OCI-LY1 (cell line): ENCODE data around the gene NEK1.

ENCODE experiments used
- H2AFZ ChIP-seq: fragments of 200-600 bp; sonication (generic), shearing (Covaris generic); 2 replicates; pipeline ENCODE4 v1.6.0; 2014; ENCODE audit warnings: antibody characterized with exemption, mild to moderate bottlenecking, low read length
- H3F3A ChIP-seq: fragments of 200-600 bp; sonication (generic), shearing (Covaris generic); 2 replicates; pipeline ENCODE4 v1.6.0; 2014; ENCODE audit warnings: mild to moderate bottlenecking, antibody characterized with exemption, low read length, moderate library complexity; ENCODE audit not compliant: insufficient read depth
- H3K27ac ChIP-seq: fragments of 200-600 bp; sonication (generic); 2 replicates; pipeline ENCODE4 v1.5.1; 2014; ENCODE audit warnings: low read length, mixed run types, mild to moderate bottlenecking, low read depth; ENCODE audit not compliant: poor library complexity, severe bottlenecking
- H3K27me3 ChIP-seq: fragments of 200-600 bp; sonication (generic); 2 replicates; pipeline ENCODE4 v1.6.0; 2014; ENCODE audit warnings: antibody characterized with exemption, mild to moderate bottlenecking, low read length, moderate library complexity; ENCODE audit not compliant: insufficient read depth
- H3K36me3 ChIP-seq: fragments of 200-600 bp; sonication (generic); 2 replicates; pipeline ENCODE4 v1.6.1; 2014; ENCODE audit warnings: mild to moderate bottlenecking, antibody characterized with exemption, low read length, moderate library complexity, mixed read lengths; ENCODE audit not compliant: insufficient read depth
- H3K4me1 ChIP-seq: fragments of 200-600 bp; sonication (generic); 2 replicates; pipeline ENCODE4 v1.5.1; 2014; ENCODE audit warnings: mild to moderate bottlenecking, low read length, moderate library complexity; ENCODE audit not compliant: insufficient read depth, severe bottlenecking
- H3K4me2 ChIP-seq: fragments of 200-600 bp; sonication (generic), shearing (Covaris generic); 2 replicates; pipeline ENCODE4 v1.6.1; 2014; ENCODE audit warnings: low read length
- H3K4me3 ChIP-seq: fragments of 200-600 bp; sonication (generic); 2 replicates; pipeline ENCODE4 v1.5.1; 2014; ENCODE audit warnings: low read length, low read depth, mild to moderate bottlenecking, mixed read lengths; ENCODE audit not compliant: poor library complexity, severe bottlenecking
- H3K79me2 ChIP-seq: fragments of 200-600 bp; shearing (Covaris generic); 2 replicates; pipeline ENCODE4 v1.6.1; 2016; ENCODE audit warnings: mixed run types, low read length, mixed read lengths; ENCODE audit not compliant: insufficient read depth
- H3K9ac ChIP-seq: fragments of 200-600 bp; sonication (generic), shearing (Covaris generic); 2 replicates; pipeline ENCODE4 v1.6.1; 2014; ENCODE audit warnings: mild to moderate bottlenecking, low read length, mixed read lengths
- H3K9me2 ChIP-seq: fragments of 200-600 bp; sonication (generic), shearing (Covaris generic); 2 replicates; pipeline ENCODE4 v1.6.1; 2014; ENCODE audit warnings: low read depth, mild to moderate bottlenecking, low read length, mixed read lengths
- H3K9me3 ChIP-seq: fragments of 200-600 bp; shearing (Covaris generic); 2 replicates; pipeline ENCODE4 v1.6.1; 2014; ENCODE audit warnings: low read length, mixed read lengths
- H4K20me1 ChIP-seq: fragments of 200-600 bp; sonication (generic), shearing (Covaris generic); 2 replicates; pipeline ENCODE4 v1.6.0; 2016; ENCODE audit warnings: mild to moderate bottlenecking, low read length; ENCODE audit not compliant: insufficient read depth
- EZH2 ChIP-seq: fragments of 200-600 bp; sonication (generic), shearing (Covaris generic); IDR thresholded peaks from 2 replicates; pipeline ENCODE4 v1.8.0; 2017; ENCODE audit warnings: borderline replicate concordance, mixed run types, mild to moderate bottlenecking, antibody characterized with exemption, low read length, moderate library complexity, mixed read lengths
- TF ChIP-seq, protein P1 (sequence below): fragments of 200-600 bp; sonication (generic), shearing (Covaris generic); IDR thresholded peaks from 2 replicates; pipeline ENCODE4 v1.5.1; 2017; ENCODE audit warnings: mild to moderate bottlenecking, antibody characterized with exemption, low read length, moderate library complexity, mixed read lengths

NEK1 gene

DNA sequence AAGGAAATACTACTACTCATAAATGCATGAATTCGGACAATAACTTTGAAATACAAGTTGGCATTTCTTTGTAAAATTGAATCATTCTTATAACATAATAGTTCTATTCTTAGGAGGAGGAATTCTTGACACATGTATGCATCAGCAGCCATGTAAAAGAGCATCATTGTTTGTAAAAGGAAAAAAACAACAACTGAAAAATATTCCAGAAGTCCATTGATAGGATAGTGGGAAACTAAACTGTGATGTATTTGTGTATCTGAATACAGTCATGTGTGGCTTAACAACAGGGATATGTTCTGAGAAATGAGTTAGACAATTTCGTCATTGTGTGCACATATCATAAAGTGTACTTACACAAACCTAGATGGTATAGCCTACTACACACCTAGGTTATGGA lies 239.6 kb downstream of the NEK1 start:
- Histone ChIP-seq H3K79me2 (no peaks in the 10 kb centered on the region), H4K20me1 (no peaks in the 10 kb centered on the region)

DNA sequence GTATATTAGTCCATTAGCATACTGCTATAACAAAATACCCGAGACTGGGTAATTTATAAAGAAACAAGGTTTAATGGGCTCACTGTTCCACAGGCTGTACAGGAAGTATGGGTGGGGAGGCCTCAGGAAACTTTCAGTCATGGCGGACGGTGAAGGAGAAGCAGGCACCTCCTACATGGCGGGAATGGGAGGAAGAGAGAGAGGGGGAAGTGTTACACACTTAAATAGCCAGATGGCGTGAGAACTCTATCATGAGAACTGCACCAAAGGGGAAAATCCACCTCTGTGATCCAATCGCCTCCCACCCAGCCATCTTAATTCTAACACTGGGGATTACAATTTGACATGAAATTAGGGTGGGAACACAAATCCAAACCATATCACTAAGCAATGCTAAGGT lies 242.7 kb downstream of the NEK1 start:
- H3K36me3 ChIP-seq: no peaks in the 10 kb centered on the region
- no peaks in the 10 kb centered on the region for H3F3A ChIP-seq
- H3K9me2 ChIP-seq: no peaks in the 10 kb centered on the region
- no peak overlapping the region for H3K4me2 ChIP-seq
- H3K4me3 ChIP-seq: no peak overlapping the region
- no peaks in the 10 kb centered on the region for H3K27me3 ChIP-seq
- no peaks in the 10 kb centered on the region for H3K9me3 ChIP-seq
- no peak overlapping the region for H3K9ac ChIP-seq
- no peaks in the 10 kb centered on the region for H3K4me1 ChIP-seq
- TF ChIP-seq, protein P1, sequence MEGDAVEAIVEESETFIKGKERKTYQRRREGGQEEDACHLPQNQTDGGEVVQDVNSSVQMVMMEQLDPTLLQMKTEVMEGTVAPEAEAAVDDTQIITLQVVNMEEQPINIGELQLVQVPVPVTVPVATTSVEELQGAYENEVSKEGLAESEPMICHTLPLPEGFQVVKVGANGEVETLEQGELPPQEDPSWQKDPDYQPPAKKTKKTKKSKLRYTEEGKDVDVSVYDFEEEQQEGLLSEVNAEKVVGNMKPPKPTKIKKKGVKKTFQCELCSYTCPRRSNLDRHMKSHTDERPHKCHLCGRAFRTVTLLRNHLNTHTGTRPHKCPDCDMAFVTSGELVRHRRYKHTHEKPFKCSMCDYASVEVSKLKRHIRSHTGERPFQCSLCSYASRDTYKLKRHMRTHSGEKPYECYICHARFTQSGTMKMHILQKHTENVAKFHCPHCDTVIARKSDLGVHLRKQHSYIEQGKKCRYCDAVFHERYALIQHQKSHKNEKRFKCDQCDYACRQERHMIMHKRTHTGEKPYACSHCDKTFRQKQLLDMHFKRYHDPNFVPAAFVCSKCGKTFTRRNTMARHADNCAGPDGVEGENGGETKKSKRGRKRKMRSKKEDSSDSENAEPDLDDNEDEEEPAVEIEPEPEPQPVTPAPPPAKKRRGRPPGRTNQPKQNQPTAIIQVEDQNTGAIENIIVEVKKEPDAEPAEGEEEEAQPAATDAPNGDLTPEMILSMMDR: peak; percentile 13; the same call in 1 of the 2 replicates
- TF ChIP-seq EZH2: no peak
- no peak overlapping the region for H2AFZ ChIP-seq
- H3K79me2 ChIP-seq: no peaks in the 10 kb centered on the region
- H3K27ac ChIP-seq: no peak overlapping the region
- no peaks in the 10 kb centered on the region for H4K20me1 ChIP-seq

More for the DNA sequence above, 239.6 kb downstream of the NEK1 start:
- no peaks in the 10 kb centered on the region for H3K36me3 ChIP-seq
- H3K4me1 ChIP-seq: no peaks in the 10 kb centered on the region
- peaks cover 10% of the 10 kb centered on the region; the same call in 1 of the 2 replicates for H3K9me3 ChIP-seq
- TF ChIP-seq, protein P1: no peak
- no peak for TF ChIP-seq EZH2
- no peak overlapping the region for H3K4me2 ChIP-seq
- H2AFZ ChIP-seq: no peak overlapping the region
- no peak overlapping the region for H3K4me3 ChIP-seq
- H3K27me3 ChIP-seq: no peaks in the 10 kb centered on the region
- no peak overlapping the region for H3K27ac ChIP-seq
- no peak overlapping the region for H3K9ac ChIP-seq
- no peaks in the 10 kb centered on the region for H3F3A ChIP-seq
- no peaks in the 10 kb centered on the region for H3K9me2 ChIP-seq

DNA sequence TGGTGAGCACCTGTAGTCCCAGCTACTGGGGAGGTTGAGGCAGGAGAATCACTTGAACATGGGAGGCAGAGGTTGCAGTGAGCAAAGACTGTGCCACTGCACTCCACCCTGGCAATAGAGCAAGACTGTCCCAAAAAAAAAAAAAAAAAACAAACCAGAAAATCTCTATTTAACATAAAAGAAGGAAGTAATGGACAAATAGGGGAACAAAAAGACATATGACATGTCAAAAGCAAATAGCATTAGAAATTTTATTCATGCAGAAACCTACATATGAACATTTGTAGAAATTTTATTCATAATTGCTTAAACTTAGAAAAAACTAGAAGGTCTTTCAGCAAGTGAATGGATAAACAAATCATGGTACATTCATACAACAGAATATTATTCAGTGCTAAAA lies 244.6 kb downstream of the NEK1 start:
- Histone ChIP-seq H3K79me2 (no peaks in the 10 kb centered on the region), H3K27ac (no peak overlapping the region), H3K36me3 (no peaks in the 10 kb centered on the region), H3F3A (no peaks in the 10 kb centered on the region), H3K9ac (no peak overlapping the region), H3K27me3 (no peaks in the 10 kb centered on the region), H3K4me1 (no peaks in the 10 kb centered on the region), H3K4me3 (no peak overlapping the region), H3K4me2 (no peak overlapping the region), H3K9me2 (no peaks in the 10 kb centered on the region), H3K9me3 (no peaks in the 10 kb centered on the region), H2AFZ (no peak overlapping the region), H4K20me1 (no peaks in the 10 kb centered on the region)
- TF ChIP-seq EZH2: no peak
- TF ChIP-seq, protein P1: no peak
